GM12801 (cell line): ENCODE results near the gene NEBL.

Source experiments
- TF ChIP-seq, protein P1 (sequence below): IDR thresholded peaks from one replicate; pipeline ENCODE4 v1.5.1; 2011; ENCODE audit warnings: control low read depth; ENCODE audit not compliant: insufficient read length; ENCODE audit errors: extremely low read depth

NEBL gene, protein sequence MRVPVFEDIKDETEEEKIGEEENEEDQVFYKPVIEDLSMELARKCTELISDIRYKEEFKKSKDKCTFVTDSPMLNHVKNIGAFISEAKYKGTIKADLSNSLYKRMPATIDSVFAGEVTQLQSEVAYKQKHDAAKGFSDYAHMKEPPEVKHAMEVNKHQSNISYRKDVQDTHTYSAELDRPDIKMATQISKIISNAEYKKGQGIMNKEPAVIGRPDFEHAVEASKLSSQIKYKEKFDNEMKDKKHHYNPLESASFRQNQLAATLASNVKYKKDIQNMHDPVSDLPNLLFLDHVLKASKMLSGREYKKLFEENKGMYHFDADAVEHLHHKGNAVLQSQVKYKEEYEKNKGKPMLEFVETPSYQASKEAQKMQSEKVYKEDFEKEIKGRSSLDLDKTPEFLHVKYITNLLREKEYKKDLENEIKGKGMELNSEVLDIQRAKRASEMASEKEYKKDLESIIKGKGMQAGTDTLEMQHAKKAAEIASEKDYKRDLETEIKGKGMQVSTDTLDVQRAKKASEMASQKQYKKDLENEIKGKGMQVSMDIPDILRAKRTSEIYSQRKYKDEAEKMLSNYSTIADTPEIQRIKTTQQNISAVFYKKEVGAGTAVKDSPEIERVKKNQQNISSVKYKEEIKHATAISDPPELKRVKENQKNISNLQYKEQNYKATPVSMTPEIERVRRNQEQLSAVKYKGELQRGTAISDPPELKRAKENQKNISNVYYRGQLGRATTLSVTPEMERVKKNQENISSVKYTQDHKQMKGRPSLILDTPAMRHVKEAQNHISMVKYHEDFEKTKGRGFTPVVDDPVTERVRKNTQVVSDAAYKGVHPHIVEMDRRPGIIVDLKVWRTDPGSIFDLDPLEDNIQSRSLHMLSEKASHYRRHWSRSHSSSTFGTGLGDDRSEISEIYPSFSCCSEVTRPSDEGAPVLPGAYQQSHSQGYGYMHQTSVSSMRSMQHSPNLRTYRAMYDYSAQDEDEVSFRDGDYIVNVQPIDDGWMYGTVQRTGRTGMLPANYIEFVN

DNA sequence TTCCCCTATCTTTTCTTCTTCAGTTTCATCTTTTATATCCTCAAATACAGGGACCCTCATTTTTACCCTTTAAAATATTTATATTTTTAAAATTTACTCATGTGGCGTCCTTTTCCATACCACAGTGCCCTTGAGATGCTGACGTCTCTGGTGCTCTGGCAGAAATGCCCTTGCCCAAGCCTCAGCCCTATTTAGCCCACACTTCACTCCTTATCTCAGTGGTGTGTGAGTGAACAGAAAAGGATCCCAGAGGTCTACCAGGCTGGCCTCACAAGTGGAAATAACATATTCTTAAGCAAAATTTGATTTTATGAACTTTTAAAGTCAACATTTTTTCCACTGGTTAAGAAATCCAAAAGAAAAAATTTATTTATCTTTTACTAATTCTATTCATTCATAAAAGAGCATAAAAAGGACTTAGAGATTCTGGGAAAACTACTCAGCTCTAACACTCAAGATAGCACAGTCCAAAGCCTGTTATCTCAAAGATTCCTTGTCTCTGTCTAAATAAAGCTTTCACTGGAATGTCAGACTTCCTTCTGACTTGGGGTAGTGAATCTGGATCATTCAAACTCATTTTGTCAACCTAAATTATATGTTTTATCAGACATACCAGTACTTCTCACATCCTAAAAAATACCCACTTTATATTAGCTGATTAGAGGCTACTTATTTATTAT, at the start of gene NEBL:
NEBL (minus strand) TSS at position 166 of the 680 bp plus-strand sequence; CDS start at position 60, 106 bp downstream.
- TF ChIP-seq, protein P1, sequence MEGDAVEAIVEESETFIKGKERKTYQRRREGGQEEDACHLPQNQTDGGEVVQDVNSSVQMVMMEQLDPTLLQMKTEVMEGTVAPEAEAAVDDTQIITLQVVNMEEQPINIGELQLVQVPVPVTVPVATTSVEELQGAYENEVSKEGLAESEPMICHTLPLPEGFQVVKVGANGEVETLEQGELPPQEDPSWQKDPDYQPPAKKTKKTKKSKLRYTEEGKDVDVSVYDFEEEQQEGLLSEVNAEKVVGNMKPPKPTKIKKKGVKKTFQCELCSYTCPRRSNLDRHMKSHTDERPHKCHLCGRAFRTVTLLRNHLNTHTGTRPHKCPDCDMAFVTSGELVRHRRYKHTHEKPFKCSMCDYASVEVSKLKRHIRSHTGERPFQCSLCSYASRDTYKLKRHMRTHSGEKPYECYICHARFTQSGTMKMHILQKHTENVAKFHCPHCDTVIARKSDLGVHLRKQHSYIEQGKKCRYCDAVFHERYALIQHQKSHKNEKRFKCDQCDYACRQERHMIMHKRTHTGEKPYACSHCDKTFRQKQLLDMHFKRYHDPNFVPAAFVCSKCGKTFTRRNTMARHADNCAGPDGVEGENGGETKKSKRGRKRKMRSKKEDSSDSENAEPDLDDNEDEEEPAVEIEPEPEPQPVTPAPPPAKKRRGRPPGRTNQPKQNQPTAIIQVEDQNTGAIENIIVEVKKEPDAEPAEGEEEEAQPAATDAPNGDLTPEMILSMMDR = no peak

DNA sequence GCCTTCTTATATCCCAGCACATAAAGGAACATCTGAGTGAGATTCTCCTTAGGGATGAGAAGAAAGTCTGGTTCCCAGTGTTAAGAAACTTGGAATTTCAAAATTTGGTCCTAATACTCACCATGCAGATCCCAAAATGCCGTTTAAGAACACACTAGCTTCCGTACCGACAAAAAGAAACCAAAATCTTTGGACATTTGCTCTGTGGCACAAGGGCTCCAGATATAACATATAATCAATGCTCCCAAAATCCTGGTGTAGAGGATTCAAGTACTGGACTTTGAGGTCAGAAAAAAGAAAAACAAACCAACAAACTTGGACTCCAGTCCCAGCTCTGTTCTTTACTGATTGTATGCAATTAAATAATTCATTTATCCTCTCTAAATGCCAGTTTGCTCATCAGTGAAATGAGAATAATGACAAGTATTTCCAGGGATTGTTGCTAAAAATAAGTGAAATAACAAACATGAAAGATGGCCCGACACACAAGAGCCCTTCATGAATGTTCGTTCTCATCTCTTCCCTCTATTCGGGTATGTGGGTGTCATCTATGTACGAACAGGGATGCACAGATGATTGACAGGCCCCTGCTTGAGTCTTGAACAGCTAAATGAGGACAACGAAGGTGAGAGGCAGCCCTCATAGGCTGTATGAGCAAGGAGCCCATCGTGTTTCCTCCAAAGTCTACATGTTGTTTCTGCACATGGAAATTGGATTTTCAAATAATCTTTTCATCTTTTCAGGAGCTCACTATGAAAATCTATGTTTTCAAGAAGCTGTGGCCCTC, 48.6 kb upstream of the NEBL start:
- TF ChIP-seq, protein P1 = no peak

DNA sequence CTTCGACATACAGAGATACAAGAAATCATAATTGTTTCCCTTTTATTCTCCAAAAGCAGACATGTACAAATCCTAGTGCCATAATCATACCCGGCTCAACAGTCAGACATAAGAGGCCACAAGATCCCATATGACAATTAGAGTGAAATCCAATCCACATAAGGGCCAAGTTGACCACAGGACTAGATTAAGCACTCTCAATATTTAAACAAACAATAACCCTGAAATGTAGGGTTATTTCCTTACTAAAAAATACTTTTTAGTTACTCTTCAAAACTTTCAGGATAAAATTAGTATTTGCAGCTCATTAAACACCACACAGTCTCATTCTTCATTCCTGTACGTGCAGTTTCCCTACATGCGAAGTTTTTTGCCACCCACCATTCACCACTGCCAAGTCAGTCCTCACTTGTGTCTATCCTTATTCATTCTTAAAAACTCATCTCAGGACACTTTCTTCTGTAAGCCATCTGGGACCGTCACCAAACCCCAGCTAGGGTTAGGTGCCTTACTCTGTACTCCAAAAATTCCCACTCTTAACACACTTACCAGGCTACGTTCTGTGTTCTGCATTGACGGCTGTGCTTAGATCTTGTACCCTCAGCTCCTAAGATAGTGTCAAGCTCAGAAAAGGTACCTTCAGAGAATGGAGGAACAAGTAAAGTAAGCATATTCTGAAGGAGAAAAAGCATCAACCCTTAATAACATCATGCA, 47.8 kb upstream of the NEBL start:
- TF ChIP-seq, protein P1 = no peak

DNA sequence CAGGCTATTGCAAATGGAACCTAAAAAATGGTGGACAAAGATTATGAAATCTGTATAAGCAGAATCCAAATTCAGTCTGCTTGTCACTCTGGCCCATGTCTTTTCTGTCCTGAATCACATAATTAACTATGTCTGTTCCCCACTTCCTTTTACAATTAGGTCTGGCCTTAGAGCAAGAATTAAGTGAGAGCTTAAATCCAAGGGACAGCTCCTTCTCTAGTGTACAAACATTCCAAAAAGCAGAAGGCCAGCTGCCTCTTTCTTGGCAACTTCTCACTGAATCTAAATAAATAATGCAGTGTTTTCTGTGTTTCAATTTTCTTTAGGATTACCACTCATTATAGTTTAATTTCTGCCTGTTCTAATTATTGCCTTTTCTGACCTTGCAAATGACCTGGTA, 39.3 kb upstream of the NEBL start:
- TF ChIP-seq, protein P1 = no peak

DNA sequence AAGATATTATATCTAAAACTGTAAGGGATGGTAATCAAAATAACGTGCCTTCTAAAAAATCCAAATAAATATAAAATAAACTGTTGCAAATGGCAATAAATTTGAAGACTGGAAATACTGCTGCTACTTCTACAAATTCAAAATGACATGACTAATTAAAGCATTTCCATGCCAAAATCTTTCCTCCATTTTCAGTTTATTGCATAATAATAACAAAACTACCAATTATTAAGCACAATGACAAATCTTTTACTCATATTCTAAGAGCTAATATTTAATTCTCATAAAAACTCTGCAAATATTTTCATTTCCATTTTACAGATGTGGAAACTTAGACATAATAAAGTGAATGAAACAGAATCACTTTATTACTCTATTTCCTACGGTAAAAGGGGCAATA, 38.8 kb upstream of the NEBL start:
- TF ChIP-seq, protein P1 = no peak

DNA sequence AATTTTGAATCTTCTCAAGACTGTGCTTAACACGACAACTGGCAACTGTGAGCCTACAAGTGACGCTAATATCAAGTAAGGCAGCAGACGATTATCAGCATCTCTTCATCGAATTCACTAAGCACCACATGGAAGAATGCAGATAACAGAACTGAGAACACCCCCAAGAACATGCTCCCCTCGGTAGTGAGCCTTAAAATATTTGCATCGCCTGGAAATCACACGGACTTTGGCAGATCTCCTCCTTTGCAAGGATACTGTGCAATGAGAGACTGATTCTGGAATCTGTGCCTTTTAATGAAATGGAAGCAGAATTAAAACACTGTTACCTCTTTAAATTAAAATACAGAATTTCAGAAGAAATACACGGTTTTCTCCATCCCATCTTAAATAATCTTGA, 38.2 kb upstream of the NEBL start:
- TF ChIP-seq, protein P1 = no peak
